ENCODE data around the gene GPC5. TPM values are rescaled to one million over a fixed set of nuclear protein-coding genes. Genes with fewer than 3 reads are reported as not detected.
A peak's percentile ranks its signal among the peaks of the same experiment; 100 is the strongest.

GPC5 gene
- total RNA-seq, 1 donor from 2014 or later: 0.99 TPM

DNA sequence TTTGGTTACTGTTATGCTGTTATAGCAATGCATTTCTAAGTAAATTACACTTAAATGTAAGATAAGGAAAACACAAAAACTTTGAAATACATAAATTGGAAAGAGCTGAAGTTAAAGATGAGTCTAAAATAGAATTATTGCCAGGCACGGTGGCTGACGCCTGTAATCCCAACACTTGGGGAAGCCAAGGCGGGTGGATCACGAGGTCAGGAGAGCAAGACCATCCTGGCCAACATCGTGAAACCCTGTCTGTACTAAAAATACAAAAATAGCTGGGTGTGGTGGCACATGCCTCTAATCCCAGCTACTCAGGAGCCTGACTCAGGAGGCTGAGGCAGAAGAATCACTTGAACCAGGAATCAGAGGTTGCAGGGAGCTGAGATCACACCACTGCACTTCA is 922.8 kb downstream of the GPC5 start:
- peaks cover 3% of the 10 kb centered on the region for H3K4me1 Mint-ChIP-seq (ENCODE audit: low read depth)
- H3K9me3 Mint-ChIP-seq (ENCODE audit: low read depth): no peaks in the 10 kb centered on the region
- H3K36me3 Mint-ChIP-seq (ENCODE audit: low read depth): no peaks in the 10 kb centered on the region
- H3K4me3 Mint-ChIP-seq (ENCODE audit: unreplicated experiment): no peak overlapping the region
- no peaks in the 10 kb centered on the region for H3K27me3 Mint-ChIP-seq (ENCODE audit: low read depth)
- DNase-seq (ENCODE audit: low spot score): no peak
- TF ChIP-seq, protein P1, sequence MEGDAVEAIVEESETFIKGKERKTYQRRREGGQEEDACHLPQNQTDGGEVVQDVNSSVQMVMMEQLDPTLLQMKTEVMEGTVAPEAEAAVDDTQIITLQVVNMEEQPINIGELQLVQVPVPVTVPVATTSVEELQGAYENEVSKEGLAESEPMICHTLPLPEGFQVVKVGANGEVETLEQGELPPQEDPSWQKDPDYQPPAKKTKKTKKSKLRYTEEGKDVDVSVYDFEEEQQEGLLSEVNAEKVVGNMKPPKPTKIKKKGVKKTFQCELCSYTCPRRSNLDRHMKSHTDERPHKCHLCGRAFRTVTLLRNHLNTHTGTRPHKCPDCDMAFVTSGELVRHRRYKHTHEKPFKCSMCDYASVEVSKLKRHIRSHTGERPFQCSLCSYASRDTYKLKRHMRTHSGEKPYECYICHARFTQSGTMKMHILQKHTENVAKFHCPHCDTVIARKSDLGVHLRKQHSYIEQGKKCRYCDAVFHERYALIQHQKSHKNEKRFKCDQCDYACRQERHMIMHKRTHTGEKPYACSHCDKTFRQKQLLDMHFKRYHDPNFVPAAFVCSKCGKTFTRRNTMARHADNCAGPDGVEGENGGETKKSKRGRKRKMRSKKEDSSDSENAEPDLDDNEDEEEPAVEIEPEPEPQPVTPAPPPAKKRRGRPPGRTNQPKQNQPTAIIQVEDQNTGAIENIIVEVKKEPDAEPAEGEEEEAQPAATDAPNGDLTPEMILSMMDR (IDR thresholded peaks at IDR 0.05): no peak
- H3K27ac Mint-ChIP-seq (ENCODE audit: unreplicated experiment): no peak overlapping the region

DNA sequence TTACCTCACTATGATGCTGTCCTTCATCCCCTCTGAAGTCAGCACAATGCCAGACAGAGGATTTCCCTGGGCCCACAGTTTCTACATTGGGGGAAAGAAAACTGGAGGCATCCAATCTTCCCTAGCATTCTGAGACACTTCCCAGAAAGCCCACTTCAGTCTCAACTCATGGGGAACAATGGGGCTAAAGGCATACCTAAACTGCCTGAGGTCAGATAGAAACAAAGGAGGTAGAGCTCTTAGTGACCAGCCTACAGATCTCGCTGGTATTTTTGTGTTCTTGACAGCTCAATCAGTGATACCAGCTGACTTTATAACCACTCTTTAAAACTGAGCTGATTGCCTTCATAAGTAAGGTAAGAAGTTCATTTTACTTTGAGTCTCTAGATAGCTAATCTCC is 947.2 kb downstream of the GPC5 start:
- no peaks in the 10 kb centered on the region for H3K4me1 Mint-ChIP-seq (ENCODE audit: low read depth)
- no peak overlapping the region for H3K27ac Mint-ChIP-seq (ENCODE audit: unreplicated experiment)
- no peak overlapping the region for H3K4me3 Mint-ChIP-seq (ENCODE audit: unreplicated experiment)
- TF ChIP-seq, protein P1 (IDR thresholded peaks at IDR 0.05): no peak
- H3K27me3 Mint-ChIP-seq (ENCODE audit: low read depth): no peaks in the 10 kb centered on the region
- DNase-seq (ENCODE audit: low spot score): no peak
- H3K36me3 Mint-ChIP-seq (ENCODE audit: low read depth): no peaks in the 10 kb centered on the region
- H3K9me3 Mint-ChIP-seq (ENCODE audit: low read depth): no peaks in the 10 kb centered on the region

DNA sequence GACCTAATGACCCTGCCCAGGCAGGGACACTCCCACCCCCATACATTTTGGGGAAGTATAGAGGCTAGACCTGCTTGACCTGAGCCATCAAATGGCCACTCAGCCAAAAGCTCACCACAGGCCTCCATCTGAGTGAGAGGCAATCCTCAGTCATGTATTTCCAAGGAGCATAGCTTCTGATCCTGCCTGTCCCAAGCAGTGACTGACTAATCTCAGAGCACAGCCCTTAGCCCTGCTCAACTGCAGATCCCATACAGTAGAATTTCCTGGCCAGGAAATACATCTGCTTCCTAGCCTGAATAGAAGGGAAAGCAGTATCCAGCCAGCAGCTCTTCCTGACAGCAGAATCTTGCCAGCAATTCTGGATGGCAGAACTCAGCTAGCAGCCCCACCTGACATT is 947.6 kb downstream of the GPC5 start:
- Mint-ChIP-seq H3K36me3 (ENCODE audit: low read depth) (no peaks in the 10 kb centered on the region), H3K4me3 (ENCODE audit: unreplicated experiment) (no peak overlapping the region), H3K27ac (ENCODE audit: unreplicated experiment) (no peak overlapping the region), H3K9me3 (ENCODE audit: low read depth) (no peaks in the 10 kb centered on the region), H3K4me1 (ENCODE audit: low read depth) (no peaks in the 10 kb centered on the region), H3K27me3 (ENCODE audit: low read depth) (no peaks in the 10 kb centered on the region)
- TF ChIP-seq, protein P1 (IDR thresholded peaks at IDR 0.05): no peak
- DNase-seq (ENCODE audit: low spot score): no peak

DNA sequence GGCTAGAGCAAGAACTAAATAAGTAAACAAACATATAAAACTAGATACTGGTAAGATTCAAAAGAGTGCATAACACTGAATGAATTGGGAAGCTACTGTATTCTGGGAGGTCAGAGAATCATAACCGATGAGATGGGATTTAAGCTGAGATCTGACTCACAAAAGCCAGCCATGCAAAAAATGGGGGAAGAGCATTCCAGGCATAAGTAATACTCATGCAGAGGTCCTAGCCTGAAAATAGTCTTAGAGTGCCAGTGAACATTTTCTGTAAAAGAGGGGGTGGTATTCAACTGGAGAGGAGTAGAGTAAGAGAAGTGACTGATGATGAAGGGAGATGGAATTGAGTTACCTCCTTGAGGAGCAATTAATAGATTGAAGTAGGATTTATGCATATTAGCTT is 956.2 kb downstream of the GPC5 start:
- H3K27ac Mint-ChIP-seq (ENCODE audit: unreplicated experiment): no peak overlapping the region
- H3K4me1 Mint-ChIP-seq (ENCODE audit: low read depth): peaks cover 2% of the 10 kb centered on the region
- no peak for DNase-seq (ENCODE audit: low spot score)

DNA sequence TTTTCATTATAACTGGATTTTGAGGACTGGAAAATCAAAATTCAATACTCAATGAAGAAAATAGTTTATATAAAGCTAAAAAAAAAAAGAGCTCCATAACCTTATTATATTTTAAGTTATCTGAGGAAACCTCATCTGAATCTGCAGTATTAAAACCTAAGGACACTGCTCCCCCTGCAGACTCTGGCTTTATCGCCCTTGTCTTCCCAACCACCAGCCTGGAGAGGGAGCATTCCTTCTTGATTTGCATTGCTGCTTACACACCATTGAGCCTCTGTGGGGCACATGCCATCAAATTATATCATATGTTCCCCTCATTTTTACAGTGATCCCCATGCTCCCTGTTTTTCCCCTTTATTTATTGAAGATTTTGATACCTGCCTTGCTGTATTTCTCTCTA is 956.8 kb downstream of the GPC5 start:
- no peak overlapping the region for H3K27ac Mint-ChIP-seq (ENCODE audit: unreplicated experiment)
- H3K4me1 Mint-ChIP-seq (ENCODE audit: low read depth): peaks cover 2% of the 10 kb centered on the region
- peaks cover 4% of the 10 kb centered on the region for H3K36me3 Mint-ChIP-seq (ENCODE audit: low read depth)
- DNase-seq (ENCODE audit: low spot score): no peak
- H3K9me3 Mint-ChIP-seq (ENCODE audit: low read depth): peaks cover 8% of the 10 kb centered on the region
- TF ChIP-seq, protein P1 (IDR thresholded peaks at IDR 0.05): peak; percentile 69
- H3K4me3 Mint-ChIP-seq (ENCODE audit: unreplicated experiment): no peak overlapping the region
- peaks cover 2% of the 10 kb centered on the region for H3K27me3 Mint-ChIP-seq (ENCODE audit: low read depth)

More for the DNA sequence above, 956.2 kb downstream of the GPC5 start:
- Mint-ChIP-seq H3K36me3 (ENCODE audit: low read depth) (peaks cover 4% of the 10 kb centered on the region), H3K4me3 (ENCODE audit: unreplicated experiment) (no peak overlapping the region), H3K9me3 (ENCODE audit: low read depth) (peaks cover 8% of the 10 kb centered on the region), H3K27me3 (ENCODE audit: low read depth) (peaks cover 2% of the 10 kb centered on the region)
- TF ChIP-seq, protein P1 (IDR thresholded peaks at IDR 0.05): no peak

All from chondrocyte (in vitro differentiated cells).